ENCODE results near the gene CNGA3. TPM values are rescaled to one million over a fixed set of nuclear protein-coding genes. Genes with fewer than 3 reads are reported as not detected.

CNGA3 gene
- total and polyA plus RNA-seq, 2 of the 8 experiments (the other 6 are each of a cell fraction or from before 2014, with no cell fraction given): 0.02 TPM; not detected in 1

GRCh38 chr2:98310010-98310409, 36.2 kb upstream of the CNGA3 start:
- Histone ChIP-seq H3K79me1 (ENCODE audit: low read depth, low read length) (no peaks in the 10 kb centered on the region), H2BK15ac (ENCODE audit: low read length) (no peak overlapping the region), H3K4ac (replicated peaks; ENCODE audit: insufficient read length, low read depth, low read length) (no peak overlapping the region), H2AK5ac (ENCODE audit: low read depth, low read length) (no peak overlapping the region), H2BK12ac (ENCODE audit: low read depth, low read length) (no peak overlapping the region), H2AFZ (ENCODE audit: low read length) (no peak overlapping the region), H2BK20ac (ENCODE audit: low read length) (no peak overlapping the region), H3K23ac (ENCODE audit: insufficient read length) (no peak overlapping the region), H4K91ac (replicated peaks; ENCODE audit: insufficient read length, low read length) (no peak overlapping the region), H3K27ac (ENCODE audit: low read depth, low read length) (no peak overlapping the region), H3K56ac (replicated peaks; ENCODE audit: insufficient read length, low read depth, low read length) (no peak overlapping the region), H3K9ac (replicated peaks in 1 of 4; ENCODE audit: extremely low read depth in 1 of 4, low read depth in 3 of 4, low read length in 3 of 4) (no peak overlapping the region), H3K36me3 (ENCODE audit: control insufficient read depth in 2 of 4, insufficient read depth in 4 of 4, low read length in 3 of 4) (no peaks in the 10 kb centered on the region), H3K14ac (ENCODE audit: insufficient read length) (no peak overlapping the region), H2BK5ac (ENCODE audit: low read depth, low read length) (no peak overlapping the region), H3K79me2 (ENCODE audit: control insufficient read depth in 1 of 2, insufficient read depth in 2 of 2, low read length in 2 of 2) (no peaks in the 10 kb centered on the region), H3K27me3 (replicated peaks in 1 of 4; ENCODE audit: control insufficient read depth in 3 of 4, extremely low read depth in 1 of 4, insufficient read depth in 3 of 4, low read length in 3 of 4) (no peaks in the 10 kb centered on the region), H2BK120ac (replicated peaks; ENCODE audit: low read depth, low read length) (no peak overlapping the region), H3K4me3 (ENCODE audit: extremely low read depth in 1 of 4, insufficient read depth in 2 of 4, low read depth in 3 of 4, low read length in 4 of 4) (no peak overlapping the region), H4K8ac (ENCODE audit: extremely low read depth, insufficient read depth, low read length) (no peak overlapping the region), H3K23me2 (ENCODE audit: low read depth, low read length) (no peaks in the 10 kb centered on the region), H3K4me1 (replicated peaks in 1 of 4; ENCODE audit: control insufficient read depth in 3 of 4, insufficient read depth in 4 of 4, low read length in 3 of 4) (no peaks in the 10 kb centered on the region; a peak in 2 of 7 replicates), H3K18ac (ENCODE audit: extremely low read depth, low read length) (no peak overlapping the region), H3K4me2 (ENCODE audit: insufficient read depth in 1 of 2, low read depth in 2 of 2, low read length in 2 of 2) (no peak overlapping the region), H4K5ac (ENCODE audit: insufficient read length, low read depth, low read length) (no peak overlapping the region), H3K9me3 (ENCODE audit: insufficient read depth in 2 of 2, low read depth in 1 of 2, low read length in 1 of 2) (no peaks in the 10 kb centered on the region), H4K20me1 (replicated peaks in 1 of 2; ENCODE audit: control insufficient read depth in 1 of 2, insufficient read depth in 2 of 2, low read length in 2 of 2) (no peaks in the 10 kb centered on the region)
- CTCF ChIA-PET (ENCODE audit: partially characterized antibody): interaction anchor here (1.0 to 2.3 kb wide), 5 partner anchors 38 to 347 kb away, joined by 3 to 8 read pairs (median 3); no protein-coding TSS in a partner anchor
- no peak for DNase-seq (ENCODE audit: low read depth in 1 of 2, low spot score in 2 of 2)
- 79% methylated on average over 4 of the region's 4 CpGs; no CpG with 5 or more reads in 1 of the 2 experiments for WGBS, 2 experiments (ENCODE audit: extremely low coverage in 1 of 2, insufficient coverage in 1 of 2, insufficient read length in 1 of 2, insufficient replicate concordance in 2 of 2, low coverage in 1 of 2, low lambda C conversion rate in 2 of 2, missing lambda C conversion rate in 1 of 2)
- POLR2A ChIA-PET (ENCODE audit: partially characterized antibody): no interaction called here
- no peak for FAIRE-seq
- TF ChIP-seq CTCF (IDR thresholded peaks at IDR 0.05; ENCODE audit: control extremely low read depth in 1 of 3, insufficient read depth in 1 of 3, low read depth in 1 of 3, low read length in 3 of 3) (no peak), ASH2L (IDR thresholded peaks at IDR 0.05; ENCODE audit: low read length) (no peak), POLR2AphosphoS5 (IDR thresholded peaks at IDR 0.05; ENCODE audit: low read depth, low read length) (no peak), RXRA (IDR thresholded peaks at IDR 0.05; ENCODE audit: insufficient read depth, low read depth, low read length) (no peak), TAF1 (IDR thresholded peaks at IDR 0.05; ENCODE audit: low read depth, low read length) (no peak), SAP30 (IDR thresholded peaks at IDR 0.05; ENCODE audit: insufficient read depth, insufficient replicate concordance, low read length) (no peak), BCL11A (IDR thresholded peaks at IDR 0.05; ENCODE audit: low read depth in 2 of 2, low read length in 2 of 2) (no peak), CHD1 (IDR thresholded peaks at IDR 0.05; ENCODE audit: low read depth, low read length) (no peak), POLR2A (IDR thresholded peaks at IDR 0.05; ENCODE audit: control extremely low read depth in 1 of 2, low read depth in 2 of 2, low read length in 2 of 2) (no peak), CEBPB (IDR thresholded peaks at IDR 0.05; ENCODE audit: low read depth, low read length) (no peak)
